A204.1 (cell line): Measurements from ENCODE around the gene ANTXR1.
A peak's percentile ranks its signal among the peaks of the same experiment; 100 is the strongest.

Source experiments
- FAIRE-seq: peaks from 2 replicates; lab custom pipeline; 2012; peaks lifted over from hg19 to GRCh38; lab: Jason Lieb, UNC

The ANTXR1 gene

GRCh38 chr2:69280796-69281412, 267.9 kb downstream of the ANTXR1 start:
- FAIRE-seq, result no peak

GRCh38 chr2:69285379-69285894, 272.5 kb downstream of the ANTXR1 start:
- no peak for FAIRE-seq

GRCh38 chr2:69287544-69287943, 274.6 kb downstream of the ANTXR1 start:
- no peak for FAIRE-seq

GRCh38 chr2:69288429-69288828, 275.4 kb downstream of the ANTXR1 start:
- peak; percentile 23 for FAIRE-seq

- no peak for FAIRE-seq
Measured at GRCh38 chr2:69291004-69291650, 278.1 kb downstream of the ANTXR1 start.

- FAIRE-seq, result no peak
Measured at GRCh38 chr2:69291721-69292120, 278.7 kb downstream of the ANTXR1 start.

GRCh38 chr2:69292256-69292655, 279.3 kb downstream of the ANTXR1 start:
- no peak for FAIRE-seq

GRCh38 chr2:69296421-69296820, 283.4 kb downstream of the ANTXR1 start:
- no peak for FAIRE-seq

- no peak for FAIRE-seq
Measured at GRCh38 chr2:69297216-69297615, 284.2 kb downstream of the ANTXR1 start.

GRCh38 chr2:69298261-69298660, 285.3 kb downstream of the ANTXR1 start:
- no peak for FAIRE-seq

- no peak for FAIRE-seq
Measured at GRCh38 chr2:69298862-69299261, 285.9 kb downstream of the ANTXR1 start.
